Thyroid gland (tissue), 4 donors: ENCODE results near the gene PLD4. TPM values are rescaled to one million over a fixed set of nuclear protein-coding genes. Genes with fewer than 3 reads are reported as not detected.

Experiments used
- DNase-seq, 2 donors: peaks; one replicate each; pipeline ENCODE4 v3.0.0-alpha.2; 2019
- H3K27ac ChIP-seq, 3 donors: fragments of 200-600 bp; sonication (generic); 1 replicate in 2 of 3; 2 replicates in 1 of 3; pipeline ENCODE4 v1.5.1; 2016 to 2019; ENCODE audit warnings: mild to moderate bottlenecking in 1 of 3, moderate library complexity in 1 of 3
- H3K27me3 ChIP-seq: fragments of 200-600 bp; sonication (generic); one replicate; pipeline ENCODE4 v1.5.1; 2019
- H3K36me3 ChIP-seq, 2 donors: fragments of 200-600 bp; sonication (generic); one replicate each; pipeline ENCODE4 v1.5.1; 2016 to 2019
- H3K4me1 ChIP-seq, 2 donors: fragments of 200-600 bp; sonication (generic); one replicate each; pipeline ENCODE4 v1.5.1; 2017 to 2019
- H3K4me3 ChIP-seq, 3 donors: fragments of 200-600 bp; sonication (generic); replicated peaks in 1 of 3; 1 replicate in 2 of 3; 2 replicates in 1 of 3; pipeline ENCODE4 v1.5.1; 2016; ENCODE audit warnings: mild to moderate bottlenecking in 1 of 3
- H3K9me3 ChIP-seq: fragments of 200-600 bp; sonication (generic); one replicate; pipeline ENCODE4 v1.5.1; 2017
- POLR2A ChIP-seq, 2 donors: fragments of 450-650 bp; IDR thresholded peaks; one replicate each; pipeline ENCODE4 v1.6.1; 2017; ENCODE audit warnings: antibody characterized with exemption in 2 of 2, mild to moderate bottlenecking in 2 of 2, moderate library complexity in 1 of 2
- WGBS, 2 donors: methylation state at CpG; one replicate each; pipeline ENCODE4 v1.1.5; 2017; 5-methylcytosine and 5-hydroxymethylcytosine counted together
- intact Hi-C: fragments of 100-400 bp; cut with DNase I; formaldehyde crosslinking; loops from one replicate; pipeline ENCODE4 v1.15.1; 2023
- total RNA-seq, 4 donors: library from RNA; depleted of rRNA; stranded (reverse); fragments of >200 nt; gene quantifications; one replicate each; pipeline ENCODE4 v1.2.3, GENCODE V29; 2016
- TF ChIP-seq, protein P1 (sequence below), 6 experiments: fragments of 200-600 bp in 3 of 6; fragments of 450-650 bp in 3 of 6; sonication (generic) in 3 of 6; IDR thresholded peaks; one replicate each; pipeline ENCODE4 v1.5.1; 2016 to 2019; ENCODE audit warnings: antibody characterized with exemption in 6 of 6, mild to moderate bottlenecking in 2 of 6, inconsistent platforms in 1 of 6, moderate library complexity in 1 of 6

PLD4 gene
- total RNA-seq, 4 donors from 2014 or later, result 0.13 to 0.33 TPM; not detected in 2

DNA sequence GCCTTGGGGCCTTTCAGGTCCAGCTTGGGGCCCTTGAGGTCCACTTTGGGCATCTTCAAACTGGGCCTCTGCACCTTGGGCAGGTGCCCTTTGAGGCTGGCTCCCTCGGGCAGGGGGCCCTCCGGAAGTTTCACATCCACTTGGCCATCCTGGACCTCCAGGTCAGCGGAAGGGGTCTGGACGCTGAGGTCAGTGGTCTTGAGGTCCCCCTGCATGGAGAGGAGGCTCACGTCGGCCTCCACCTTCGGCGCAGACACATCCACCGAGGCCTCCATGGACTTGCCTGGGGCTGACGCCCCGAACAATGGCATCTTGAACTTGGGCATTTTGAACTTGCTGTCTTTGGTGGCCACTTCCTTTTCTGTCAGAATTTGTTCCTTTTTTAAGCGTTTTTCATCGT, 28.4 kb downstream of the PLD4 start:
- Histone ChIP-seq H3K27me3 (no peaks in the 10 kb centered on the region), H3K4me3 (no peak overlapping the region), H3K36me3 (no peaks in the 10 kb centered on the region), H3K27ac (no peak overlapping the region), H3K4me1 (peaks cover 0 to 9% of the 10 kb centered on the region in 2 donors), H3K9me3 (no peaks in the 10 kb centered on the region)
- no peak for DNase-seq
- TF ChIP-seq, protein P1, sequence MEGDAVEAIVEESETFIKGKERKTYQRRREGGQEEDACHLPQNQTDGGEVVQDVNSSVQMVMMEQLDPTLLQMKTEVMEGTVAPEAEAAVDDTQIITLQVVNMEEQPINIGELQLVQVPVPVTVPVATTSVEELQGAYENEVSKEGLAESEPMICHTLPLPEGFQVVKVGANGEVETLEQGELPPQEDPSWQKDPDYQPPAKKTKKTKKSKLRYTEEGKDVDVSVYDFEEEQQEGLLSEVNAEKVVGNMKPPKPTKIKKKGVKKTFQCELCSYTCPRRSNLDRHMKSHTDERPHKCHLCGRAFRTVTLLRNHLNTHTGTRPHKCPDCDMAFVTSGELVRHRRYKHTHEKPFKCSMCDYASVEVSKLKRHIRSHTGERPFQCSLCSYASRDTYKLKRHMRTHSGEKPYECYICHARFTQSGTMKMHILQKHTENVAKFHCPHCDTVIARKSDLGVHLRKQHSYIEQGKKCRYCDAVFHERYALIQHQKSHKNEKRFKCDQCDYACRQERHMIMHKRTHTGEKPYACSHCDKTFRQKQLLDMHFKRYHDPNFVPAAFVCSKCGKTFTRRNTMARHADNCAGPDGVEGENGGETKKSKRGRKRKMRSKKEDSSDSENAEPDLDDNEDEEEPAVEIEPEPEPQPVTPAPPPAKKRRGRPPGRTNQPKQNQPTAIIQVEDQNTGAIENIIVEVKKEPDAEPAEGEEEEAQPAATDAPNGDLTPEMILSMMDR (IDR thresholded peaks at IDR 0.05), result no peak
- no peak for TF ChIP-seq POLR2A (IDR thresholded peaks at IDR 0.05)
- 93% methylated on average over 10 to 11 of the region's 13 CpGs for WGBS, 2 donors
- intact Hi-C loops, result no loop called here

- Histone ChIP-seq H3K36me3 (no peaks in the 10 kb centered on the region), H3K4me1 (peaks cover 0 to 9% of the 10 kb centered on the region in 2 donors), H3K9me3 (no peaks in the 10 kb centered on the region), H3K4me3 (no peak overlapping the region), H3K27ac (no peak overlapping the region), H3K27me3 (no peaks in the 10 kb centered on the region)
- no peak for DNase-seq
- WGBS, 2 donors, result 89 to 90% methylated on average over 21 to 26 of the region's 26 CpGs
- intact Hi-C loops, result no loop called here
- TF ChIP-seq, protein P1 (IDR thresholded peaks at IDR 0.05), result no peak
- TF ChIP-seq POLR2A (IDR thresholded peaks at IDR 0.05), result no peak
Measured at GRCh38 chr14:104953896-104954656, 29.4 kb downstream of the PLD4 start.

DNA sequence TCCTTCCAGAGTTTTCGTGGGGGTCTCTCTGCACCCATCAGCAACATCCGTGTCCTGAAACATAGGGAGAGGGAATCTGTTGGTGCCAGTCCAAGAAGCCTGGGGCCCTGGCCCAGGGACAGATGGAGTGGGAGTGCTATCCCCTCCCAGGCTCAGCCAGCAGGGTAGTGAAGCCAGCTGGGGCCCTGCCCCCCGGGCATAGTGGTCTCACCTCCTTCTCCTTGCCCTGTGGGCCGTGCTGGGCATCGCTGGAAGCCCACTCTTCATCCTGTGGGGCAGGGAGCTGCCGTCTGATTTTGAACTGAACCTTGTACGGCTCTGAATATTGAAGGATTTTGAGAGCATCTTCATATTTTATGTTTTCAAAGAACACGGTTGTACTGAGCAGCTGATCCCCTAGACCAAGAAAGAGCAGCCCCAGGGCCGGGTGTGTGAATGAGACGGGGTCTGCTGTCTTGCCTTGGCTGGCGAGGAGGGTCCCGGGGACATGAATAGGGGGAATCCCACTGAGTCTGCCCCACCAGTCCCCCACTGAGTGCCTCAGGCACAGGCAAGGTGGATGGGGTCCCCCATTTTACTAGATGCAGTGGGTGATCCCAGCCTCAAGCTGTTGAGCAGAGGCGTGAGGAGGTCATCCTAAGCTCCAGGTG, 30.2 kb downstream of the PLD4 start:
- intact Hi-C loops, result no loop called here
- 84% methylated on average over 13 of the region's 13 CpGs for whole genome bisulfite sequencing, 2 donors

GRCh38 chr14:104955396-104955770, 30.7 kb downstream of the PLD4 start:
- Histone ChIP-seq H3K27me3 (no peaks in the 10 kb centered on the region), H3K4me1 (peaks cover 0 to 9% of the 10 kb centered on the region in 2 donors), H3K36me3 (no peaks in the 10 kb centered on the region), H3K27ac (no peak overlapping the region), H3K4me3 (no peak overlapping the region), H3K9me3 (no peaks in the 10 kb centered on the region)
- no peak for TF ChIP-seq POLR2A (IDR thresholded peaks at IDR 0.05)
- TF ChIP-seq, protein P1 (IDR thresholded peaks at IDR 0.05), result no peak
- intact Hi-C loops, result no loop called here
- DNase-seq, result no peak
- 92 to 97% methylated on average over 2 to 3 of the region's 3 CpGs for WGBS, 2 donors

More for the DNA sequence above, 30.2 kb downstream of the PLD4 start:
- H3K36me3 ChIP-seq, result no peaks in the 10 kb centered on the region
- no peak for DNase-seq
- H3K4me3 ChIP-seq, result no peak overlapping the region
- H3K27ac ChIP-seq, result no peak overlapping the region
- H3K9me3 ChIP-seq, result no peaks in the 10 kb centered on the region
- no peaks in the 10 kb centered on the region for H3K27me3 ChIP-seq
- no peak for TF ChIP-seq POLR2A (IDR thresholded peaks at IDR 0.05)
- TF ChIP-seq, protein P1 (IDR thresholded peaks at IDR 0.05), result no peak
- H3K4me1 ChIP-seq, result peaks cover 0 to 9% of the 10 kb centered on the region in 2 donors

DNA sequence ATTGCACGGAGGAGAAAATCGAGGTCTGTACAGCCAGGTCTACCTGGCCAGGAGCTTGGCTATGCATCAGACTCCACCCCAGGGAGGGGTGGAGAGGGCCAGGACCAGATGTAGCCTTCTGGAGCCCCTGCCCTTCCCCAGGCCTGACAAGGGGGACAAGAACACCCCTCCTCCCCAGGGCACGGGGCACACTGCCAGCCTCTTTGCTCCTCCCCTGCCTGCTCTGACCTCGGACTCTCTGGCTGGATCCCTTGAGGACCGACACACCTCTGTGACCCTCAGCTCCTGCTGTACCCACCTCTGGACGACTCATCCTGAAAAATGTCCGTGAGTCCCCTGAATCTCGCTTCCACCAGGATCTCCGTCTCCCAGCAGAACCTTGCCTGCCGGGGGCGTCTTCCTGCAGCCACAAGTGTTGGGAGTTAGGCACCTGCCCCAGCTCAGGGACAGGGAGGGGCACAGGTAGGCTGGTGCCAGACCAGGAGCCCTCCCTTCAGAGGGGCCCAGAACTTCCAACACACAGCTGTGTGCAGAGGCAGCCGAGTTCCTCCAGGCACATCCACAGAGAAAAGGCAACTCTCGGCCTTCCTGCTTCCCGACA, 31.7 kb downstream of the PLD4 start:
- no peak overlapping the region for H3K4me3 ChIP-seq
- H3K36me3 ChIP-seq, result no peaks in the 10 kb centered on the region
- H3K4me1 ChIP-seq, result peaks cover 0 to 9% of the 10 kb centered on the region in 2 donors
- WGBS, 2 donors, result 79 to 80% methylated on average over 11 to 13 of the region's 14 CpGs
- TF ChIP-seq POLR2A (IDR thresholded peaks at IDR 0.05), result no peak
- TF ChIP-seq, protein P1 (IDR thresholded peaks at IDR 0.05), result no peak
- intact Hi-C loops, result no loop called here
- no peaks in the 10 kb centered on the region for H3K9me3 ChIP-seq
- no peak overlapping the region for H3K27ac ChIP-seq
- H3K27me3 ChIP-seq, result no peaks in the 10 kb centered on the region
- DNase-seq, result no peak
